ENCODE results near the gene CNTN6.

Gene CNTN6

DNA sequence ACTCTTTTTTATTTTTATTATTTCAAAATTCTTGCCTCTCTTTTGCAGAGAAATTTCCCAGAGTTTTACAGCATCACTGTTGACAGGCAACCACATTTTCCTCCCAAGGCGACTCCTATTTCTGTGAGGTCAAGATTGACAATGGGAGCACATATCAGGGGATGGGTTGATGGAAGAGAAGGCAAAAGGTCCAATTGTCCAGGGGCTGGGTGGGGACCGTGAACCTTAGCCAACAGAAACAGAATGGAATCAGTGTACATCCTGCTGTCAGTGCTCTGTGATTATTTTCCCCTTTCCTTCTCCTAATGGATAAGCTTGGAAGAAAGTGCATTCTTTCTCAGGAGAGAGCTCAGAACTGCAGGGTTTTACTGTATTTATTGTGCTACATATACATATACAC lies 42.4 kb downstream of the CNTN6 start:
- Mint-ChIP-seq H3K9me3 (no peaks in the 10 kb centered on the region), H3K4me1 (no peaks in the 10 kb centered on the region), H3K4me3 (no peak overlapping the region), H3K27ac (no peak overlapping the region), H3K27me3 (no peaks in the 10 kb centered on the region)
- DNase-seq (no peak), ATAC-seq (no peak)

DNA sequence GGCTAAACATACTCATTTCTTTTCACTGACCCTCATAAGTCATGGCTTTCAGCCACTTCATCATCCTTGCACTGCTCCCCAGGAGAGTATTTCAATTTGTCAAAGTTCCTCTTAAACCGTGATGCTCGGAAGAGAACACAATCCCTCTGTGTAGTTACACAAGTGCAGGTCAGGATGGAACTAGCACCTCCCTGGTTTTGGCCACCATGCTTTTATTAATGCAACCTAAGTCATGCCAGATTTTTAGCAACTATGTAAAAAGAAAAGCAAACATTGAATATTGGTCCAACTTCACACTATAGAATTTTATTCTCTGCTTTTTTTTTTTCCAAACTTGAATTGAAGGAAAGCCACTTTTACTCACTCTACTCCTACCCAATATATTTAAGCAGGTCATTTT lies 45.2 kb downstream of the CNTN6 start:
- Mint-ChIP-seq H3K27me3 (no peaks in the 10 kb centered on the region), H3K4me3 (no peak overlapping the region), H3K27ac (no peak overlapping the region), H3K9me3 (no peaks in the 10 kb centered on the region), H3K4me1 (no peaks in the 10 kb centered on the region)
- DNase-seq = no peak
- no peak for ATAC-seq

DNA sequence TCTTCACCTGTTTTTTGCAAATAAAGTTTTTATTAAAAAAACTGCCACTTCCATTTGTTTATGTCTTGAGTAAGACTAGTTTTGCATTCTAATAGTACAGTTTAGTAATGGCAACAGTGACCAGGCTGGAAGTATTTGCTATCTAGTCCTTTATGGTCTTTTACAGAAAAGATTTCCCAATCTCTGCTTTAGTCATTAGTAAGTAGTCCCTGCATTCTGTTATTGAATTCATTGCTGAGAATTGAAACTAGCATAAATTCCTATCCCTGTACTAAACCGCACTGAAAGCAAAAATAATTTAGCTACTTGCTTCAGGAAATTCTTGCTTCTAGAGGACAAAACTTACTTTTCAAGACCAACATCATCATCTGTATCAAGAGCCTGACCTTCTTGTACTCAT lies 46.2 kb downstream of the CNTN6 start:
- no peak for DNase-seq
- H3K4me1 Mint-ChIP-seq = no peaks in the 10 kb centered on the region
- ATAC-seq = no peak
- H3K4me3 Mint-ChIP-seq = no peak overlapping the region
- no peak overlapping the region for H3K27ac Mint-ChIP-seq
- no peaks in the 10 kb centered on the region for H3K9me3 Mint-ChIP-seq
- H3K27me3 Mint-ChIP-seq = no peaks in the 10 kb centered on the region

DNA sequence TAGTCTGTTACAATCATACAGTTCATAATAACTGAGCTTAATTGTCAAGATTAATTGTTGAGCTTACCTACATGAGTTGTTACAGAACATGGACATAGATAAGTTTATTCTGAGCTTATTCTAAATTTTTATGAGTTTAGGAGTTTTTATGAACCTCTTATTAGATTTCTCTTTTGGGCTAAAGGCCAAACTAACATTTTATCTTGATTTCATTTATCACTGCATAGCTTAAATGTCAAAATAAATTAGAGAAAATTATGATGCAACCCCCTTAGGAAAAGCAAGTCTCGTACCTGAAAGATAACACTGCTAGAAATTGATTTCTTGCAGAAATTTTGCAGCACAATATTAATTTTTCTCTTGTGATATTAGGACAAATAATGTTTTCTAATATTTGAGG lies 54.5 kb downstream of the CNTN6 start:
- H3K27ac Mint-ChIP-seq = no peak overlapping the region
- H3K4me1 Mint-ChIP-seq = no peaks in the 10 kb centered on the region
- no peaks in the 10 kb centered on the region for H3K9me3 Mint-ChIP-seq

DNA sequence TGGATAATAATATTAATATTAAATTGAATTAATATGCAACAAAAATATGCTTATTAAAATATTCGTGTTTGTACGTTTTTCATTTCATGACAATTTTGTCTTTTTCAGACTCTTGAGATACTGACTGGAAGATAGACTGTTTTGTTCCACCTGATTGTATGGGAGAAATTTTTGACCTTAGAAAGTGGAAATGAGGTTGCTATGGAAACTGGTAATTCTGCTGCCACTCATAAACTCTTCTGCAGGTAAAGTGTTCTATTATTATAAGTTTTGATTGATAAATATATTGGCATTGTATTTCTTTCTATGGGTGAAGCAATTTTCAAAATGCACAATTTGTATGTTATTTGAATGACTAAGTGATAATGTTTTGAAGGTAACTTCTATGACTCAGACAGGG lies 55.0 kb downstream of the CNTN6 start:
- no peak for DNase-seq
- Mint-ChIP-seq H3K4me3 (no peak overlapping the region), H3K9me3 (no peaks in the 10 kb centered on the region), H3K27me3 (no peaks in the 10 kb centered on the region), H3K4me1 (no peaks in the 10 kb centered on the region), H3K27ac (no peak overlapping the region)
- no peak for ATAC-seq

More for the DNA sequence above, 54.5 kb downstream of the CNTN6 start:
- ATAC-seq = no peak
- H3K27me3 Mint-ChIP-seq = no peaks in the 10 kb centered on the region
- no peak overlapping the region for H3K4me3 Mint-ChIP-seq
- DNase-seq = no peak

DNA sequence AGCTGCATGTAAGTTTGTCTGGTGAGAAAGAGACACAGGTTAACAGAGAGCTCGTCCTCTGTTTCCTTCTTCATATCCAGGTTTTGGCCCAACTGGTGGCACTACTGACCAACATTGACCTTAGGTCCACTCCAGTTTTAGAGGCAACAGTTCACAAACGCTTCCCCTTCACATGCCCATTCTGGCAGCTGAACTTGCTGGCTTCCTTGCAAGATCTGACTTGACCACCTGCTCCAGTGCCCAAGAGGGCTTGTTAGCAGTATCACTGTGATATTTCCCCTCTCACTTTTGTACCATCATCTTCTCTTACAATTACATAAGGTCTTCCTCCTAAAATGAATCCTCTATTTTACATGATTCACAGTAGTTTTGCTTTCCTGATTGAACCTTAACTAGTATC lies 71.3 kb downstream of the CNTN6 start:
- no peaks in the 10 kb centered on the region for H3K4me1 Mint-ChIP-seq
- no peak overlapping the region for H3K27ac Mint-ChIP-seq
- H3K9me3 Mint-ChIP-seq = peaks cover 9 to 12% of the 10 kb centered on the region in 2 donors
- H3K27me3 Mint-ChIP-seq = no peaks in the 10 kb centered on the region
- H3K4me3 Mint-ChIP-seq = no peak overlapping the region
- DNase-seq (no peak), ATAC-seq (no peak)

DNA sequence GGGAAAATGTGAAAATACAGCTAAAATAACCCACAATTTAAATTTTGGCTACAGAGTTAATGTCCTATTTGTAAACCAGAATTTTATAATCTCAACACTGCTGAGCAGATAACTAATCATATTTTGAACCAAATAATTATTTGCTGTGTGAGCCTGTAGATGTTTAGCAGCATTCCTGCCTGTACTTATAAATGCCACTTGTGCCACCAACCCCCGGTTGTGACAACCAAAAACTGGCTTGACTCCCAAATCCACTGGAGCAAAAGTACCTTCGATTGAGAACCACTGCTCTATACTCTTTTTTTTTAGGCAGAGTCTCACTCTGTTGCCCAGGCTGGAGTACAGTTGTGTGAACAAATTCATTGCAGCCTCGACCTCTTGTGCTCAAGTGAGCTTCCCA lies 78.5 kb downstream of the CNTN6 start:
- Mint-ChIP-seq H3K4me3 (no peak overlapping the region), H3K4me1 (no peaks in the 10 kb centered on the region), H3K9me3 (peaks cover 0 to 6% of the 10 kb centered on the region in 2 donors), H3K27ac (no peak overlapping the region), H3K27me3 (no peaks in the 10 kb centered on the region)
- DNase-seq = no peak
- no peak for ATAC-seq

DNA sequence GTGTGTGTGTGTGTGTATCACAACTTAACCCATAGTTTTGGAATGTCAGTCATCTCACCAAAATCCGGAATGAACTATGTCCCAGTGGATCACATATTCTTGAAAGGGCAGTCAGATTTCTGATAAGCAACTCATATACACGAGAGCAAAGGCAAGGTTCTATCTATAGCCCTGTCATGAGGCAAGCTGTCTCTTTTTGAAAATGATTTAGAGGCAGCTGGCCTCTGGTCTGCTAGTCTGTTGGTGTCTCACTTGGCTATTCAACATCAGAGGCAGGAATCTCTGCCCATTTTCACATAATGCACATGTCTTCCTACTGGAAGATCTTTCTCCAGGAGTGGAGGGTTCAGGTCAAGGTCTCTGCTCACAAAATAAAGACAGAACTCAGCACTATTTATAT lies 79.8 kb downstream of the CNTN6 start:
- no peak overlapping the region for H3K27ac Mint-ChIP-seq
- H3K4me1 Mint-ChIP-seq = no peaks in the 10 kb centered on the region
- ATAC-seq (no peak), DNase-seq (no peak)
- H3K27me3 Mint-ChIP-seq = no peaks in the 10 kb centered on the region
- no peak overlapping the region for H3K4me3 Mint-ChIP-seq
- peaks cover 0 to 6% of the 10 kb centered on the region in 2 donors for H3K9me3 Mint-ChIP-seq

DNA sequence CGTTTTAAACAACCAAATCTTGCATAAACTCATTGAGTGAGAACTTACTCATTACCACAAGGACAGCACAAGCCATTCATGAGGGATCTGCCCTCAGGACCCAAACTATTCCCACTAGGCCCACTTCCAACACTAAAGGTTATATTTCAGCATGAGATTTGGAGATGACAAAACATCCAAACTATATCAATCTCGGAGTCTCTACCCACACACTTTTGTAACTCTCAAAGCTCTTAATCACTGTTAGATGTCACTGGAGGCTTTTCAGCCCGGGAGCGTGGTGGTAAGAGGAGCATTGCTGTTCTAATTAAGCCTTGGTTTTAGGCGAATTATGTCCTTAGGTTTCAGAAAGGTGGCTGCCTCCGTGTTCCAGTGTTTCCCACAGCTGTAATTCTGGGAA lies 86.3 kb downstream of the CNTN6 start:
- H3K27ac Mint-ChIP-seq = no peak overlapping the region
- DNase-seq (no peak), ATAC-seq (no peak)
- no peaks in the 10 kb centered on the region for H3K27me3 Mint-ChIP-seq
- peaks cover 8 to 11% of the 10 kb centered on the region in 2 donors for H3K9me3 Mint-ChIP-seq
- no peak overlapping the region for H3K4me3 Mint-ChIP-seq
- no peaks in the 10 kb centered on the region for H3K4me1 Mint-ChIP-seq

DNA sequence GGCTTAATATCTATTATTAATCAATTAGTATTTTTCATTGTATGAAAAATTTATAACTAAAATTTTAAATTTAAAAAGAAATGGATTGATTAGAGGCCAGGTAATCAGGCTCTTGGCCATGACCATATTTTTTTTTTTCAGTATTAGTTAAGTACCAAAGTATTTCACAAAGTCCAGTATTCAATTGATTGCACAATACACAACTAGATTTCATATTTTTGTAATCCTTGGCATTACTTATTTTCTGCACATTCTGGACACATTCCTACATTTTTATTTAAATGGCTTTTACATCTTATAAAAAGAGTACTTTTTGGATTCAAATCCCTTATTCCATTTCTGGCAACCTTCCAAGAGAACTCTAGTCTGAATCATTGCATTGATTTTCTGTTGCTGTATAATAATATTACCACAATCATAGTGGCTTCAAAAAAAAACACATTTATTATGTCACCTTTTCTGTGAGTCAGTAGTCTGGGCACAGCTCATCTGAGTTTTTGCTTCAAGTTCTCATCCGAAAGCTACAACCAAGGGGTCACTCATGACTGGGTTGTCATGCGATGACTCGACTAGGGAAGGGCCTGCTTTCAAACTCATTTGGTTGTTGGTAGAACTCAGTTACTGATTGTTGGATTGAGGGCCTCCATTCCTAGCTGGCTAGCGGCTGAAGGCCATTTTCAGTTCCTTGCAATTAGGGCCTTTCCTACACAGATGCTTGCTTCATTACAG lies 90.7 kb downstream of the CNTN6 start:
- Mint-ChIP-seq H3K9me3 (peaks cover under 1 to 4% of the 10 kb centered on the region in 2 donors), H3K27me3 (no peaks in the 10 kb centered on the region), H3K4me3 (no peak overlapping the region), H3K27ac (no peak overlapping the region), H3K4me1 (no peaks in the 10 kb centered on the region)
- ATAC-seq (no peak), DNase-seq (no peak)

DNA sequence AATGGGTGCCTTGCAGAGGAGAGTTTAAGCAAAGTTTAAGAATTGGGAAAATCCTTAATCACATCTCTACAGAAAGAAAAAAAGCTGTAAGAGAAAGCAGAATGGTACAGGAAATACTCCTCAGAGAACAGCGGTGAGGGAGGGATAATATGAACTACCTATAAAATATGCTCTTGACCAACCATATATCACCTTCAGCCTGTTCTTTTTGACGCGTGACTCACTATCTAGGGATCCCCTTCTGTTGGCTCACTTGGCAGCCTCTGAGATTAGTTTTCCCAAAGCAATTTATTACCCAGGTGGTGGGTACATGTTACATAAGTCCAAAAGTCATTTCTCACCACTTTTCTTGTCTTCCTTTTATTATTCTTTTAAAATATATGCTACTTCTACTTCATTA lies 97.7 kb downstream of the CNTN6 start:
- Mint-ChIP-seq H3K27me3 (no peaks in the 10 kb centered on the region), H3K4me3 (no peak overlapping the region), H3K9me3 (peaks cover 4 to 7% of the 10 kb centered on the region in 2 donors), H3K27ac (no peak overlapping the region), H3K4me1 (no peaks in the 10 kb centered on the region)
- no peak for DNase-seq
- no peak for ATAC-seq

DNA sequence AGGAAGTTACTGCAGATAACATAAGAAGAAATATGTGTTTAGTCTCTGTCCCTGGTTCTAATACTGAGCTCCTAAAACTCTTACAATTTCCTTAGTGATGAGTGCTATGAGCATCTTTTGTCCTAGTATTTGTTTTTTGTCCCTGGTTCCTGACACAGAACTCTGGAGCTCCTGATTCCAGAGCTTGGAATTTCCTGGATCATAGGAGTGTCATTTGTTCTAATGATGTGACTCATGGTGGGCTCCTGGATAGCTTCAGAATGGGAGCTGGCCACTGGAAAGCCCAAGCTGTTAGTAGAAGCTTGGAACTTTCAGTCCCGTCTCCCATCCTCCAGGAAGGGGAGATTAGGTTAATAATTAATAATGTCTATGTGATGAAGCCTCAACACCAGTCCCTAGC lies 98.2 kb downstream of the CNTN6 start:
- no peak overlapping the region for H3K27ac Mint-ChIP-seq
- H3K4me1 Mint-ChIP-seq = no peaks in the 10 kb centered on the region
- ATAC-seq = no peak
- H3K27me3 Mint-ChIP-seq = no peaks in the 10 kb centered on the region
- H3K9me3 Mint-ChIP-seq = peaks cover 4 to 7% of the 10 kb centered on the region in 2 donors
- DNase-seq = no peak
- H3K4me3 Mint-ChIP-seq = no peak overlapping the region

DNA sequence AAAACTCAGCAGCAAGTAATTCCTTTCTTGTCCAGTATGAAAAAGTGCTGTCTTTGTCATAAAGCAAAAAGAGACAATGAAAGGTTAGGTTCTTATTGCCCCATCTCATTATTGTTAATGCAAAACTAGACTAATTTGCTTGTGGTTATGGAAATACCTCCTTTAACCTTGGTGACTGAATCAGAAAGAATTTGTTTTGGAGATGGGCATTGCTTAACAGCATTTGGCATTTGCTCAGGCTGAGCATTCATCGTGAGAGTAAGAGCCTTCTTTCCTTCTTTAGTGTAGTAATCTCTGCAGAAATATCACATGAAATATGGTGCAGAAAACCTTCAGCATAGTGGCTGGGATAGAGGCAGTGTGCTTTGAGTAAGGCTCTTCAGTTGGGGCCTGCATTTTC lies 103.1 kb downstream of the CNTN6 start:
- no peak for ATAC-seq
- Mint-ChIP-seq H3K27ac (no peak overlapping the region), H3K9me3 (peaks cover 0 to 7% of the 10 kb centered on the region in 2 donors), H3K27me3 (no peaks in the 10 kb centered on the region), H3K4me1 (no peaks in the 10 kb centered on the region), H3K4me3 (no peak overlapping the region)
- no peak for DNase-seq

DNA sequence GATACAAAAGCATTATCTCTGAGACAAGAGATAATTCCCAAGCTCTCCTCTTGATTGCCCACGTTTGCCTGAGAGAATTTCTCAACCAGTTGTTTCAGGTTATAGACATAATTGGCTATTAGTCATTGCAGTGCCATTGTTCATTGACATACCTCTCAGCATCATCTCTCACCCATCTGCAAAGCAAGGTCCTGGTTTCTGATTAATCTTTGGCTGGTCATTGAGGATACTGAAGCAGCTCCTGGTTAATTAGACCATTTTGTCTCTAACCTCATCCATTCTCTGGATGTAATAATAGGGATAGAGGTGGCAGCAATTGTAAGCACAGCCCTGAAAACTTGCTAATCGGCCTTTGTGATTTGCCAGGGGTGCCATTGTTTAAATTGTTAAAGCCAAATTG lies 104.2 kb downstream of the CNTN6 start:
- H3K9me3 Mint-ChIP-seq = peaks cover 0 to 7% of the 10 kb centered on the region in 2 donors
- DNase-seq (no peak), ATAC-seq (no peak)
- no peaks in the 10 kb centered on the region for H3K27me3 Mint-ChIP-seq
- no peak overlapping the region for H3K4me3 Mint-ChIP-seq
- H3K27ac Mint-ChIP-seq = no peak overlapping the region
- no peaks in the 10 kb centered on the region for H3K4me1 Mint-ChIP-seq

DNA sequence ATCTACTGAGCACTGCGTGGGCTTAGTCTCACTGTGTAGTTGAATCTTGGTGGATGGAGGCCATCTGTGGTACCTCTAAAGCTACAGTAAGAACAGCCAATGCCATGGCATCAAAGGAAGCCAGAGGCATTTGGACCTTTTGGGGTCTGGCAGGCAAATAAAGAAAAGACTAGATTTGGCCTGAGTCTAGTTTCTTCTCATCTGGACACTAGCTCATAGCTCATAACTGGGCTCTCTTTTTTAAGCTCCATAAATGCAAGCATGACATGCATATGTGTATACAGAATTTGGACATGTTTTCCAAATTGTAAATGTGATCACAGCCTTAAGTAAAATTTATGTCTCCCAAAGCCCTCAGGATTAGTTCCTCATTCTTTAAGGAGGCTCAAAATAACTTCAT lies 107.5 kb downstream of the CNTN6 start:
- H3K4me3 Mint-ChIP-seq = no peak overlapping the region
- peaks cover 0 to 4% of the 10 kb centered on the region in 2 donors for H3K9me3 Mint-ChIP-seq
- no peak overlapping the region for H3K27ac Mint-ChIP-seq
- H3K4me1 Mint-ChIP-seq = no peaks in the 10 kb centered on the region
- no peaks in the 10 kb centered on the region for H3K27me3 Mint-ChIP-seq
- ATAC-seq (no peak), DNase-seq (no peak)

DNA sequence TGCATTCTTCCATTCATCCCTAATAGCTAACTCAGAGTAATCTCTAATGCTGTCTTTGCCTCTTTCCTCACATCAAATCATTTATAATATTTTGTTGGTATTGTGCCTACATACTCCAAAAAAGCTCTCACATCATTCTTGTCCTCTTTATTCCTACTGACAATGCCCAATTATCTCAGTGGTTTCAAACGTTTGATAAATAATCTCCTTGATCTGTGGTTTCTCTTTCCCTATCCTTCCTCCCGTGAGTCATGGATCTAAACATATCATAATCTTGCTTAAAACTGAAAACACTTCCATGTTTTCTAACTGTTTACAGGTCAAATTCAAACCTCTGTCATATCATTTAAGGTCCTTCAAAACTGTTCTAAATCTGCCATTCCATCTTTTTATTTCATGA lies 115.1 kb downstream of the CNTN6 start:
- H3K27ac Mint-ChIP-seq = no peak overlapping the region
- H3K4me3 Mint-ChIP-seq = no peak overlapping the region
- H3K27me3 Mint-ChIP-seq = no peaks in the 10 kb centered on the region
- no peaks in the 10 kb centered on the region for H3K4me1 Mint-ChIP-seq
- ATAC-seq = no peak
- DNase-seq = no peak
- peaks cover 0 to 4% of the 10 kb centered on the region in 2 donors for H3K9me3 Mint-ChIP-seq

DNA sequence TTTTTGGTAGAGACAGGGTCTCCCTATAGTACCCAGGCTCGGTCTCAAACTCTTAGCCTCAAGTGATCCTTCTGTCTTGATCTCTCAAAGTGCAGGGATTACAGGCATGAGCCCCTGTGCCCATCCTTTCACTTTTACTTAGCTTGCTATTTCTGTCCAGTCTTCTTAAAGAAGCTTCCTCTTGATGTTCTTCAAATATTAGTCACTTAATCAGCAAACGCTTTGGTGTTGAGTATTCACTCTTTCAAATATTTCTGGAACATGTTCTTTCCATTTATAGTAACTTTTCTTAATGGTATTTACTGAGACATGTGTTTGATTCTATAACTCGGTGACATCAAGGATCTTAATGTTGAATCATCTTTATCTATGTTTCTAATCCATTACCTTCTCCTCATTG lies 122.1 kb downstream of the CNTN6 start:
- H3K27ac Mint-ChIP-seq = no peak overlapping the region
- no peak for DNase-seq
- H3K4me3 Mint-ChIP-seq = no peak overlapping the region
- no peak for ATAC-seq
- H3K9me3 Mint-ChIP-seq = peaks cover 7 to 10% of the 10 kb centered on the region in 2 donors
- H3K4me1 Mint-ChIP-seq = no peaks in the 10 kb centered on the region
- H3K27me3 Mint-ChIP-seq = no peaks in the 10 kb centered on the region
